Neural cell (in vitro differentiated cells): ENCODE results near the gene DNAL4. TPM values are rescaled to one million over a fixed set of nuclear protein-coding genes. Genes with fewer than 3 reads are reported as not detected.

Experiments
- H2AFZ ChIP-seq: fragments of 200-600, 300-800 bp; sonication (generic), shearing (Covaris generic); 2 replicates; pipeline ENCODE4 v1.6.0; 2014; ENCODE audit warnings: low read depth, mild to moderate bottlenecking, antibody characterized with exemption, low read length, moderate library complexity
- H3F3A ChIP-seq: fragments of 200-600 bp; shearing (Covaris generic); 2 replicates; pipeline ENCODE4 v1.6.1; 2016; ENCODE audit warnings: mild to moderate bottlenecking, moderate library complexity, mixed read lengths, antibody characterized with exemption, low read length; ENCODE audit not compliant: insufficient read depth, poor library complexity, severe bottlenecking
- H3K27ac ChIP-seq: fragments of 200-600, 300-800 bp; sonication (generic), shearing (Covaris generic); 2 replicates; pipeline ENCODE4 v1.5.1; 2014; ENCODE audit warnings: mild to moderate bottlenecking, low read length, moderate library complexity
- H3K27me3 ChIP-seq: fragments of 300-800, 200-600 bp; sonication (generic), shearing (Covaris generic); 2 replicates; pipeline ENCODE4 v1.6.0; 2014; ENCODE audit warnings: mild to moderate bottlenecking, low read depth, low read length, moderate library complexity; ENCODE audit not compliant: insufficient read depth
- H3K36me3 ChIP-seq: fragments of 300-800, 200-600 bp; sonication (generic), shearing (Covaris generic); 2 replicates; pipeline ENCODE4 v1.5.1; 2014; ENCODE audit warnings: mild to moderate bottlenecking, antibody characterized with exemption, low read length, moderate library complexity; ENCODE audit not compliant: insufficient read depth
- H3K4me2 ChIP-seq: fragments of 300-800, 200-600 bp; sonication (generic), shearing (Covaris generic); 2 replicates; pipeline ENCODE4 v1.6.0; 2014; ENCODE audit warnings: mild to moderate bottlenecking, low read length
- H3K4me3 ChIP-seq: fragments of 300-800, 200-600 bp; sonication (generic), shearing (Covaris generic); 2 replicates; pipeline ENCODE4 v1.5.1; 2014; ENCODE audit warnings: mild to moderate bottlenecking, low read length, moderate library complexity
- H3K79me2 ChIP-seq: fragments of 200-600 bp; shearing (Covaris generic); replicated peaks from 2 replicates; pipeline ENCODE4 v1.6.0; 2014; ENCODE audit warnings: mild to moderate bottlenecking, low read length, moderate library complexity; ENCODE audit not compliant: insufficient read depth
- H3K9ac ChIP-seq: fragments of 300-800, 200-600 bp; sonication (generic), shearing (Covaris generic); 2 replicates; pipeline ENCODE4 v1.6.1; 2016; ENCODE audit warnings: mild to moderate bottlenecking, low read length, mixed read lengths
- H3K9me2 ChIP-seq: fragments of 200-600 bp; shearing (Covaris generic); 2 replicates; pipeline ENCODE4 v1.6.1; 2016; ENCODE audit warnings: mild to moderate bottlenecking, low read length, mixed read lengths; ENCODE audit not compliant: insufficient read depth
- H3K9me3 ChIP-seq: fragments of 200-600, 300-800 bp; sonication (generic), shearing (Covaris generic); 2 replicates; pipeline ENCODE4 v1.6.1; 2016; ENCODE audit warnings: mild to moderate bottlenecking, mixed run types, low read length, moderate library complexity, mixed read lengths
- H4K20me1 ChIP-seq: fragments of 200-600 bp; shearing (Covaris generic); 2 replicates; pipeline ENCODE4 v1.6.1; 2016; ENCODE audit warnings: mild to moderate bottlenecking, mixed run types; ENCODE audit not compliant: insufficient read depth
- CTCF ChIP-seq: fragments of 450-650 bp; IDR thresholded peaks from 2 replicates; pipeline ENCODE4 v1.5.1; 2014; ENCODE audit warnings: antibody characterized with exemption, mild to moderate bottlenecking, moderate library complexity; ENCODE audit not compliant: poor library complexity, severe bottlenecking
- EP300 ChIP-seq: fragments of 450-650 bp; conservative IDR thresholded peaks from 2 replicates; pipeline ENCODE4 v1.6.1; 2014; ENCODE audit warnings: antibody characterized with exemption, mild to moderate bottlenecking, moderate library complexity; ENCODE audit not compliant: poor library complexity, severe bottlenecking
- EZH2 ChIP-seq: fragments of 200-600, 300-800 bp; shearing (Covaris generic), sonication (generic); IDR thresholded peaks from 2 replicates; pipeline ENCODE4 v1.6.1; 2014; ENCODE audit warnings: antibody characterized with exemption, low read length, borderline replicate concordance, mild to moderate bottlenecking; ENCODE audit not compliant: insufficient read depth, poor library complexity, severe bottlenecking
- MXI1 ChIP-seq: fragments of 450-650 bp; conservative IDR thresholded peaks from 2 replicates; pipeline ENCODE4 v1.6.1; 2014; ENCODE audit warnings: antibody characterized with exemption, mild to moderate bottlenecking; ENCODE audit not compliant: poor library complexity, severe bottlenecking
- POLR2AphosphoS5 ChIP-seq: IDR thresholded peaks from 2 replicates; pipeline ENCODE4 v1.6.1; 2012
- RAD21 ChIP-seq: fragments of 450-650 bp; conservative IDR thresholded peaks from 2 replicates; pipeline ENCODE4 v1.6.1; 2014; ENCODE audit warnings: antibody characterized with exemption, mild to moderate bottlenecking, moderate library complexity
- REST ChIP-seq: IDR thresholded peaks from 2 replicates; pipeline ENCODE4 v1.6.1; 2012; ENCODE audit warnings: borderline replicate concordance
- SMC3 ChIP-seq: fragments of 450-650 bp; conservative IDR thresholded peaks from 2 replicates; pipeline ENCODE4 v1.6.1; 2014; ENCODE audit warnings: antibody characterized with exemption, mild to moderate bottlenecking, moderate library complexity; ENCODE audit not compliant: poor library complexity
- TAF1 ChIP-seq: IDR thresholded peaks from 2 replicates; pipeline ENCODE4 v1.6.1; 2012; ENCODE audit warnings: low read depth
- polyA plus RNA-seq: library from polyadenylated mRNA; depleted of rRNA; stranded (reverse); fragments of >200 nt; gene quantifications from 2 replicates; pipeline ENCODE4 v1.2.3, GENCODE V29; 2014

DNAL4 gene
- polyA plus RNA-seq, 1 donor from 2014 or later, result 95.0 TPM

GRCh38 chr22:38835888-38836301 is 42.0 kb upstream of the DNAL4 start:
- H3K79me2 ChIP-seq, result no peaks in the 10 kb centered on the region
- H3K9ac ChIP-seq, result no peak overlapping the region
- no peaks in the 10 kb centered on the region for H3F3A ChIP-seq
- no peak for TF ChIP-seq REST
- no peak for TF ChIP-seq EZH2
- no peak for TF ChIP-seq SMC3
- no peak for TF ChIP-seq EP300
- no peak for TF ChIP-seq CTCF
- TF ChIP-seq RAD21, result no peak
- no peak for TF ChIP-seq TAF1
- TF ChIP-seq POLR2AphosphoS5, result no peak
- TF ChIP-seq MXI1, result no peak
- H3K4me2 ChIP-seq, result no peak overlapping the region
- H3K36me3 ChIP-seq, result no peaks in the 10 kb centered on the region
- no peaks in the 10 kb centered on the region for H4K20me1 ChIP-seq
- H3K27me3 ChIP-seq, result no peaks in the 10 kb centered on the region
- H3K4me3 ChIP-seq, result no peak overlapping the region
- H3K27ac ChIP-seq, result no peak overlapping the region
- H2AFZ ChIP-seq, result no peak overlapping the region
- H3K9me2 ChIP-seq, result no peaks in the 10 kb centered on the region
- H3K9me3 ChIP-seq, result no peaks in the 10 kb centered on the region

- Histone ChIP-seq H3K27me3 (no peaks in the 10 kb centered on the region), H3K4me3 (no peak overlapping the region), H3F3A (no peaks in the 10 kb centered on the region), H3K36me3 (no peaks in the 10 kb centered on the region), H3K79me2 (no peaks in the 10 kb centered on the region), H3K9me3 (no peaks in the 10 kb centered on the region), H4K20me1 (no peaks in the 10 kb centered on the region), H3K27ac (no peak overlapping the region), H3K9me2 (no peaks in the 10 kb centered on the region), H3K4me2 (no peak overlapping the region), H2AFZ (no peak overlapping the region), H3K9ac (no peak overlapping the region)
- TF ChIP-seq POLR2AphosphoS5 (no peak), EZH2 (no peak), TAF1 (no peak), MXI1 (no peak), SMC3 (no peak), CTCF (no peak)
Observed at GRCh38 chr22:38834991-38835390, 41.0 kb upstream of the DNAL4 start.
